PC-3 (cell line): ENCODE measurements around the gene HNRNPDL. TPM values are rescaled to one million over a fixed set of nuclear protein-coding genes. Genes with fewer than 3 reads are reported as not detected.

Source experiments
- ATAC-seq: fragments of 200-7000 bp; cut with Tn5 transposase; 2 replicates; pipeline ENCODE4 v1.9.1; 2020; ENCODE audit warnings: mild to moderate bottlenecking, moderate library complexity
- BruUV-seq: library from RNA; stranded (reverse); fragments of 400-500 nt; replicated peaks from 2 replicates; lab custom pipeline; 2021; lab: Mats Ljungman, UMichigan
- CTCF ChIA-PET: fragments of 300-600 bp; sonication (Branson Sonifier 250); formaldehyde crosslinking; loops from one replicate; lab custom pipeline; 2022; ENCODE audit warnings: antibody characterized with exemption; lab: Charles Lee
- POLR2A ChIA-PET: fragments of 300-600 bp; sonication (Branson Sonifier 250); formaldehyde crosslinking; loops from one replicate; lab custom pipeline; 2022; ENCODE audit warnings: antibody characterized with exemption; ENCODE audit not compliant: unreplicated experiment; lab: Charles Lee
- DNase-seq: peaks from one replicate; pipeline ENCODE4 v3.0.0-alpha.2; 2015
- H2AFZ ChIP-seq: fragments of 300-600 bp; sonication (generic); 2 replicates; pipeline ENCODE4 v1.6.0; 2016; ENCODE audit warnings: antibody characterized with exemption, low read length
- H3F3A ChIP-seq: fragments of 300-600 bp; sonication (generic); one replicate; pipeline ENCODE4 v1.6.0; 2017; ENCODE audit warnings: antibody characterized with exemption, low read length, control low read depth, mild to moderate bottlenecking; ENCODE audit not compliant: unreplicated experiment
- H3K27ac ChIP-seq: fragments of 300-600 bp; sonication (generic); 2 replicates; pipeline ENCODE4 v1.5.1; 2016; ENCODE audit warnings: mild to moderate bottlenecking, low read length
- H3K27me3 ChIP-seq: fragments of 300-600 bp; sonication (generic); 2 replicates; pipeline ENCODE4 v1.6.1; 2016; ENCODE audit warnings: low read length, mixed read lengths
- H3K36me3 ChIP-seq: fragments of 300-600 bp; sonication (generic); 2 replicates; pipeline ENCODE4 v1.6.1; 2016; ENCODE audit warnings: low read depth, mixed run types, low read length, mixed read lengths
- H3K4me1 ChIP-seq: fragments of 300-600 bp; sonication (generic); 2 replicates; pipeline ENCODE4 v1.5.1; 2016; ENCODE audit warnings: low read length; ENCODE audit not compliant: insufficient read depth
- H3K4me2 ChIP-seq: fragments of 300-600 bp; sonication (generic); 2 replicates; pipeline ENCODE4 v1.6.0; 2016; ENCODE audit warnings: low read length
- H3K4me3 ChIP-seq: fragments of 300-600 bp; sonication (generic); 2 replicates; pipeline ENCODE4 v1.5.1; 2016; ENCODE audit warnings: mild to moderate bottlenecking, low read length, mixed read lengths
- H3K79me2 ChIP-seq: fragments of 300-600 bp; sonication (generic); 2 replicates; pipeline ENCODE4 v1.6.1; 2017; ENCODE audit warnings: low read length, mixed read lengths
- H3K9ac ChIP-seq: fragments of 300-600 bp; sonication (generic); 2 replicates; pipeline ENCODE4 v1.6.0; 2016; ENCODE audit warnings: mild to moderate bottlenecking, low read length
- H3K9me2 ChIP-seq: fragments of 300-600 bp; sonication (generic); replicated peaks from 2 replicates; pipeline ENCODE4 v1.6.1; 2016; ENCODE audit warnings: mixed run types, low read length, mixed read lengths
- H3K9me3 ChIP-seq: fragments of 300-600 bp; sonication (generic); 2 replicates; pipeline ENCODE4 v1.6.1; 2016; ENCODE audit warnings: low read length, mixed read lengths
- H4K20me1 ChIP-seq: fragments of 300-600 bp; sonication (generic); 2 replicates; pipeline ENCODE4 v1.6.1; 2016; ENCODE audit warnings: low read length, mixed read lengths
- CTCF ChIP-seq: fragments of 300-600 bp; sonication (generic); conservative IDR thresholded peaks from 2 replicates; pipeline ENCODE4 v1.5.1; 2017; ENCODE audit warnings: antibody characterized with exemption, low read depth, mild to moderate bottlenecking, low read length
- EZH2 ChIP-seq: fragments of 300-600 bp; sonication (generic); IDR thresholded peaks from one replicate; pipeline ENCODE4 v1.6.1; 2017; ENCODE audit warnings: antibody characterized with exemption, mild to moderate bottlenecking, low read length; ENCODE audit not compliant: unreplicated experiment
- EZH2phosphoT487 ChIP-seq: fragments of 300-600 bp; sonication (generic); IDR thresholded peaks from 2 replicates; pipeline ENCODE4 v1.6.1; 2018; ENCODE audit warnings: mild to moderate bottlenecking, antibody characterized with exemption, low read length, borderline replicate concordance
- intact Hi-C: fragments of 100-400 bp; cut with micrococcal nuclease; formaldehyde crosslinking; loops from 2 replicates; pipeline ENCODE4 v1.9.0; 2023
- total RNA-seq: library from RNA; depleted of rRNA; stranded (reverse); fragments of >200 nt; gene quantifications from 2 replicates; pipeline ENCODE4 v1.2.3, GENCODE V29; 2014

HNRNPDL gene
- total RNA-seq, 1 experiment from 2014 or later, result 207 TPM

GRCh38 chr4:82380831-82381230 lies 49.4 kb downstream of the HNRNPDL start:
- peaks cover 4% of the 10 kb centered on the region; the same call in 1 of the 2 replicates for H4K20me1 ChIP-seq
- H3K4me2 ChIP-seq, result peak overlapping the region; percentile 11; the same call in 1 of the 2 replicates
- ChIA-PET CTCF (interaction anchor here (0.5 to 1.0 kb wide), 3 partner anchors 43 to 343 kb away, joined by 3 read pairs; no protein-coding TSS in a partner anchor), POLR2A (no interaction called here)
- no peak overlapping the region for H3K9ac ChIP-seq
- H3K27ac ChIP-seq, result peak overlapping the region; percentile 42; the same call in 1 of the 2 replicates
- no peak for TF ChIP-seq CTCF
- no peak for TF ChIP-seq EZH2phosphoT487
- TF ChIP-seq EZH2, result no peak
- no peaks in the 10 kb centered on the region for H3K27me3 ChIP-seq
- H3K9me3 ChIP-seq, result no peaks in the 10 kb centered on the region
- intact Hi-C loops, result no loop called here
- BruUV-seq, result no TSS peak
- H3K4me1 ChIP-seq, result peaks cover 16% of the 10 kb centered on the region
- H3K36me3 ChIP-seq, result no peaks in the 10 kb centered on the region
- H3K79me2 ChIP-seq, result peaks cover 19% of the 10 kb centered on the region
- H2AFZ ChIP-seq, result no peak overlapping the region
- no peak for ATAC-seq
- DNase-seq, result no peak
- no peak overlapping the region for H3K4me3 ChIP-seq
- no peaks in the 10 kb centered on the region for H3F3A ChIP-seq
- H3K9me2 ChIP-seq, result no peaks in the 10 kb centered on the region

GRCh38 chr4:82380344-82380743 lies 49.9 kb downstream of the HNRNPDL start:
- Histone ChIP-seq H3K4me1 (peaks cover 19% of the 10 kb centered on the region), H3K79me2 (peaks cover 24% of the 10 kb centered on the region), H3K9ac (no peak overlapping the region), H3K4me2 (peak overlapping the region; percentile 46; the same call in 1 of the 2 replicates), H3K4me3 (no peak overlapping the region), H3K36me3 (no peaks in the 10 kb centered on the region), H3K9me2 (no peaks in the 10 kb centered on the region), H3K9me3 (no peaks in the 10 kb centered on the region), H3F3A (no peaks in the 10 kb centered on the region), H3K27ac (peak overlapping the region; percentile 42; the same call in 1 of the 2 replicates), H4K20me1 (peaks cover 7% of the 10 kb centered on the region; the same call in 1 of the 2 replicates), H2AFZ (no peak overlapping the region), H3K27me3 (no peaks in the 10 kb centered on the region)
- ChIA-PET POLR2A (interaction anchor here (0.6 kb wide), 1 partner anchor 49 kb away, joined by 6 read pairs; no protein-coding TSS in a partner anchor), CTCF (interaction anchor here (0.5 to 1.0 kb wide), 4 partner anchors 35 to 74 kb away, joined by 3 read pairs; no protein-coding TSS in a partner anchor)
- intact Hi-C loops, result no loop called here
- BruUV-seq, result no TSS peak
- DNase-seq (peak; percentile 91), ATAC-seq (peak; percentile 97)
- TF ChIP-seq EZH2phosphoT487 (no peak), CTCF (peak; percentile 43; the same call in 1 of the 2 replicates)

GRCh38 chr4:82376109-82376508 lies 54.2 kb downstream of the HNRNPDL start:
- ATAC-seq (no peak), DNase-seq (no peak)
- intact Hi-C loops, result loop anchor here (10.0 kb wide), 1 partner anchor 659 kb away; the partner anchor contains the start of gene COPS4
- H3K4me1 ChIP-seq, result peaks cover 19% of the 10 kb centered on the region
- H3K27me3 ChIP-seq, result no peaks in the 10 kb centered on the region
- TF ChIP-seq EZH2 (no peak), EZH2phosphoT487 (no peak), CTCF (no peak)
- H3F3A ChIP-seq, result no peaks in the 10 kb centered on the region
- no peak overlapping the region for H2AFZ ChIP-seq
- no peaks in the 10 kb centered on the region for H3K9me2 ChIP-seq
- no peaks in the 10 kb centered on the region for H3K9me3 ChIP-seq
- H3K4me2 ChIP-seq, result peak overlapping the region; percentile 90
- H3K9ac ChIP-seq, result no peak overlapping the region
- ChIA-PET POLR2A (interaction anchor here (0.7 kb wide), 1 partner anchor 81 kb away, joined by 3 read pairs; no protein-coding TSS in a partner anchor), CTCF (no interaction called here)
- no TSS peak for BruUV-seq
- peaks cover 14% of the 10 kb centered on the region for H3K36me3 ChIP-seq
- peak overlapping the region; percentile 97 for H3K4me3 ChIP-seq
- peaks cover 61% of the 10 kb centered on the region for H3K79me2 ChIP-seq
- no peak overlapping the region for H3K27ac ChIP-seq
- peaks cover 25% of the 10 kb centered on the region for H4K20me1 ChIP-seq
